Amygdala (tissue), 56 donors: ENCODE measurements around the gene AUP1.

Source experiments
- DNase-seq, 56 donors: peaks; one replicate each; lab custom pipeline; 2025; lab: John Stamatoyannopoulos, UW

Gene AUP1

GRCh38 chr2:74515981-74516633, 13.4 kb downstream of the AUP1 start:
- DNase-seq, result peak in 21 of 56 donors; percentile 0 to 51 (median 19)

GRCh38 chr2:74515271-74515980, 14.1 kb downstream of the AUP1 start:
- no peak for DNase-seq

- no peak for DNase-seq
Measured at GRCh38 chr2:74514368-74515270, 14.9 kb downstream of the AUP1 start, which contains the start of gene TLX2. Gene TLX2, plus strand, starts transcription at chr2:74514450. Its CDS starts 357 bp downstream, at chr2:74514807.

- DNase-seq, result no peak
Measured at GRCh38 chr2:74513605-74514367, 15.7 kb downstream of the AUP1 start.

- no peak for DNase-seq
Measured at GRCh38 chr2:74512744-74513604, 16.5 kb downstream of the AUP1 start.

- no peak for DNase-seq
Measured at GRCh38 chr2:74511104-74511989, 18.2 kb downstream of the AUP1 start.

- DNase-seq, result no peak
Measured at GRCh38 chr2:74510272-74510671, 19.2 kb downstream of the AUP1 start.

- peak in 25 of 56 donors; percentile 5 to 60 (median 35) for DNase-seq
Measured at GRCh38 chr2:74507926-74508520, 21.5 kb downstream of the AUP1 start.

GRCh38 chr2:74507145-74507925, 22.2 kb downstream of the AUP1 start, which contains the start of gene PCGF1:
Gene PCGF1, minus strand, starts transcription at chr2:74507695. Its CDS starts 27 bp downstream, at chr2:74507668.
- peak; percentile 61 to 99 (median 94) for DNase-seq

GRCh38 chr2:74505448-74506246, 23.9 kb downstream of the AUP1 start:
- DNase-seq, result no peak

GRCh38 chr2:74504591-74504990, 24.9 kb downstream of the AUP1 start:
- DNase-seq, result no peak

GRCh38 chr2:74503506-74504475, 25.7 kb downstream of the AUP1 start:
- no peak for DNase-seq

GRCh38 chr2:74502720-74503505, 26.6 kb downstream of the AUP1 start:
- DNase-seq, result peak in 1 of 56 donors; percentile 7

GRCh38 chr2:74502147-74502719, 27.3 kb downstream of the AUP1 start:
- DNase-seq, result no peak
